Astrocyte (in vitro differentiated cells and primary cell): ENCODE data around the gene HTR4. TPM values are rescaled to one million over a fixed set of nuclear protein-coding genes. Genes with fewer than 3 reads are reported as not detected.

Source experiments
- DNase-seq: peaks from one replicate; pipeline ENCODE4 v3.0.0-alpha.2; 2010; ENCODE audit warnings: low read depth
- FAIRE-seq: peaks from 2 replicates; lab custom pipeline; 2011; peaks lifted over from hg19 to GRCh38; lab: Jason Lieb, UNC
- H2AFZ ChIP-seq: 2 replicates; pipeline ENCODE4 v1.6.0; 2012; ENCODE audit warnings: low read depth, low read length, inconsistent platforms
- H3K27ac ChIP-seq: 2 replicates; pipeline ENCODE4 v1.5.1; 2011; ENCODE audit warnings: low read depth, low read length, inconsistent platforms
- H3K27me3 ChIP-seq: 2 replicates; pipeline ENCODE4 v1.6.0; 2011; ENCODE audit warnings: low read length, inconsistent platforms; ENCODE audit not compliant: insufficient read depth
- H3K36me3 ChIP-seq: 2 replicates; pipeline ENCODE4 v1.5.1; 2011; ENCODE audit warnings: low read length, inconsistent platforms; ENCODE audit not compliant: insufficient read depth
- H3K4me1 ChIP-seq: 2 replicates; pipeline ENCODE4 v1.5.1; 2011; ENCODE audit warnings: low read length, inconsistent platforms; ENCODE audit not compliant: insufficient read depth
- H3K4me2 ChIP-seq: 2 replicates; pipeline ENCODE4 v1.6.0; 2012; ENCODE audit warnings: low read length, inconsistent platforms
- H3K4me3 ChIP-seq: 2 replicates; pipeline ENCODE4 v1.5.1; 2011; ENCODE audit warnings: low read depth, mild to moderate bottlenecking, low read length, inconsistent platforms; ENCODE audit not compliant: insufficient read depth
- H3K79me2 ChIP-seq: 2 replicates; pipeline ENCODE4 v1.6.0; 2012; ENCODE audit warnings: mild to moderate bottlenecking, low read length, inconsistent platforms; ENCODE audit not compliant: insufficient read depth
- H3K9ac ChIP-seq: 2 replicates; pipeline ENCODE4 v1.6.0; 2012; ENCODE audit warnings: mild to moderate bottlenecking, low read length, inconsistent platforms
- H3K9me3 ChIP-seq: 2 replicates; pipeline ENCODE4 v1.5.1; 2012; ENCODE audit warnings: low read depth, mild to moderate bottlenecking, low read length, inconsistent platforms; ENCODE audit not compliant: insufficient read depth
- H4K20me1 ChIP-seq: 2 replicates; pipeline ENCODE4 v1.6.0; 2012; ENCODE audit warnings: low read length, inconsistent platforms; ENCODE audit not compliant: insufficient read depth
- H3K27ac Mint-ChIP-seq: one replicate; pipeline ENCODE4 v1.8.0; 2021; ENCODE audit warnings: mild to moderate bottlenecking, mixed read lengths; ENCODE audit not compliant: unreplicated experiment
- H3K27me3 Mint-ChIP-seq: one replicate; pipeline ENCODE4 v1.8.0; 2021; ENCODE audit warnings: low read depth, mixed read lengths; ENCODE audit not compliant: unreplicated experiment
- H3K36me3 Mint-ChIP-seq: one replicate; pipeline ENCODE4 v1.8.0; 2021; ENCODE audit warnings: low read depth, mixed read lengths; ENCODE audit not compliant: unreplicated experiment
- H3K4me1 Mint-ChIP-seq: one replicate; pipeline ENCODE4 v1.8.0; 2021; ENCODE audit warnings: low read depth, mixed read lengths; ENCODE audit not compliant: unreplicated experiment
- H3K4me3 Mint-ChIP-seq: one replicate; pipeline ENCODE4 v1.8.0; 2021; ENCODE audit warnings: mild to moderate bottlenecking, moderate library complexity, mixed read lengths; ENCODE audit not compliant: unreplicated experiment
- H3K9me3 Mint-ChIP-seq: one replicate; pipeline ENCODE4 v1.8.0; 2021; ENCODE audit warnings: mild to moderate bottlenecking, mixed read lengths; ENCODE audit not compliant: unreplicated experiment
- CTCF ChIP-seq: IDR thresholded peaks from 2 replicates; pipeline ENCODE4 v1.5.1; 2011; ENCODE audit warnings: low read depth, mild to moderate bottlenecking, inconsistent platforms, low read length, moderate library complexity; ENCODE audit not compliant: insufficient read depth
- EZH2 ChIP-seq: IDR thresholded peaks from 2 replicates; pipeline ENCODE4 v1.6.1; 2012; ENCODE audit warnings: mild to moderate bottlenecking, low read length, inconsistent platforms; ENCODE audit not compliant: insufficient read depth
- total RNA-seq: library from RNA; stranded (reverse); gene quantifications from 2 replicates; pipeline ENCODE4 v1.2.1, GENCODE V29; 2021

Gene HTR4
- total RNA-seq, 1 donor from 2014 or later: not detected

GRCh38 chr5:148585988-148586387 lies 68.3 kb downstream of the HTR4 start:
- Histone ChIP-seq H3K9me3 (no peaks in the 10 kb centered on the region), H3K27ac (no peak overlapping the region), H2AFZ (no peak overlapping the region), H4K20me1 (no peaks in the 10 kb centered on the region), H3K27me3 (no peaks in the 10 kb centered on the region), H3K36me3 (no peaks in the 10 kb centered on the region), H3K4me3 (no peak overlapping the region), H3K4me2 (no peak overlapping the region), H3K9ac (no peak overlapping the region), H3K79me2 (no peaks in the 10 kb centered on the region), H3K4me1 (no peaks in the 10 kb centered on the region)
- H3K9me3 Mint-ChIP-seq: no peaks in the 10 kb centered on the region
- H3K27ac Mint-ChIP-seq: no peak overlapping the region
- no peaks in the 10 kb centered on the region for H3K36me3 Mint-ChIP-seq
- TF ChIP-seq EZH2: no peak
- TF ChIP-seq CTCF: no peak
- DNase-seq (no peak), FAIRE-seq (no peak)
- H3K4me3 Mint-ChIP-seq: no peak overlapping the region
- no peaks in the 10 kb centered on the region for H3K4me1 Mint-ChIP-seq
- H3K27me3 Mint-ChIP-seq: peaks cover 2% of the 10 kb centered on the region

GRCh38 chr5:148584103-148584502 lies 70.2 kb downstream of the HTR4 start:
- Histone ChIP-seq H3K9ac (no peak overlapping the region), H3K4me2 (no peak overlapping the region), H3K4me3 (no peak overlapping the region), H4K20me1 (no peaks in the 10 kb centered on the region), H3K27ac (no peak overlapping the region), H3K4me1 (no peaks in the 10 kb centered on the region), H3K9me3 (no peaks in the 10 kb centered on the region), H3K79me2 (no peaks in the 10 kb centered on the region), H2AFZ (no peak overlapping the region), H3K27me3 (no peaks in the 10 kb centered on the region), H3K36me3 (no peaks in the 10 kb centered on the region)
- H3K4me1 Mint-ChIP-seq: no peaks in the 10 kb centered on the region
- FAIRE-seq (no peak), DNase-seq (no peak)
- no peaks in the 10 kb centered on the region for H3K36me3 Mint-ChIP-seq
- no peak overlapping the region for H3K4me3 Mint-ChIP-seq
- peaks cover 2% of the 10 kb centered on the region for H3K27me3 Mint-ChIP-seq
- TF ChIP-seq CTCF: no peak
- TF ChIP-seq EZH2: no peak
- no peak overlapping the region for H3K27ac Mint-ChIP-seq
- no peaks in the 10 kb centered on the region for H3K9me3 Mint-ChIP-seq

GRCh38 chr5:148583421-148583965 lies 70.8 kb downstream of the HTR4 start:
- H3K36me3 Mint-ChIP-seq: no peaks in the 10 kb centered on the region
- no peaks in the 10 kb centered on the region for H3K27me3 ChIP-seq
- H3K27ac ChIP-seq: no peak overlapping the region
- H3K9ac ChIP-seq: no peak overlapping the region
- no peak overlapping the region for H3K4me3 Mint-ChIP-seq
- H3K36me3 ChIP-seq: no peaks in the 10 kb centered on the region
- H4K20me1 ChIP-seq: no peaks in the 10 kb centered on the region
- H3K4me3 ChIP-seq: no peak overlapping the region
- no peaks in the 10 kb centered on the region for H3K79me2 ChIP-seq
- H3K9me3 Mint-ChIP-seq: no peaks in the 10 kb centered on the region
- no peak overlapping the region for H3K4me2 ChIP-seq
- H3K4me1 Mint-ChIP-seq: no peaks in the 10 kb centered on the region
- FAIRE-seq: no peak
- H3K27ac Mint-ChIP-seq: no peak overlapping the region
- peaks cover 2% of the 10 kb centered on the region for H3K27me3 Mint-ChIP-seq
- H3K9me3 ChIP-seq: no peaks in the 10 kb centered on the region
- TF ChIP-seq CTCF (no peak), EZH2 (no peak)
- DNase-seq: no peak
- H2AFZ ChIP-seq: no peak overlapping the region
- no peaks in the 10 kb centered on the region for H3K4me1 ChIP-seq
